GM15510 (cell line): ENCODE data around the gene PRRX2.

Experiments
- POLR2A ChIP-seq: IDR thresholded peaks from 3 replicates; pipeline ENCODE4 v1.6.1; 2011; ENCODE audit warnings: borderline replicate concordance; ENCODE audit not compliant: insufficient read length; ENCODE audit errors: extremely low read depth

PRRX2 gene

DNA sequence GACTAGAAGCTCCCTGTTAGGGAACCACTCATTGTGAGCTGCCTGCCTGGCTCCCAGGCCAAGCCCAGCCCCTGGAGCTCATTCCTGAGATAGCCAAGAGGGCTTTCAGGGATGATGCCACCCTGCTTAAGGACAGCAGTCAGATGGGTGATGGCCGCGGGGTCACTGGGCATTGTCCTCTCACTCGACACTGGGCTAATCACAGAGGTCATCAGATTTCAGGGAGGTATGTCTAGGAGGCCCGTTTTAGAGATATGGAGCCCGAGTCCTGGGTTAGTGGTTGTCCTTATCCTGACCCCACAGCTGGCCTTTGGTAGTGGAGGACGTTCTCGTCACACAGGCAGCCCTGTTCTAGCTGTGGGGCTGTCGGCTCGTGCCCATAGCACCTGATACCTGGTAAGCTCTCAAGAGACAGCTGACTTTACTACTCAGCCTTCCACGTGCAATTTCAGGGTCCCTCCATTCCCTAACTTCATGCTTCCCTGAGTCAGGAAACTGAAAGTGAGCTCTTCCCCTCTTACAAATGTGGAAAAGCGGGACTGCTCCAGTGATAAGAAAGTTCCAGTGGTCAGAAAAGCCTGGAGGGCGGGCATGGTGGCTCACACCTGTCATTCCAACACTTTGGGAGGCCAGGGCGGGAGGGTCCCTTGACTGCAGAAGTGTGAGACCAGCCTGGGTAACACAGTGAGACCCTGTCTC is 94.5 kb downstream of the PRRX2 start:
- no peak for TF ChIP-seq POLR2A

DNA sequence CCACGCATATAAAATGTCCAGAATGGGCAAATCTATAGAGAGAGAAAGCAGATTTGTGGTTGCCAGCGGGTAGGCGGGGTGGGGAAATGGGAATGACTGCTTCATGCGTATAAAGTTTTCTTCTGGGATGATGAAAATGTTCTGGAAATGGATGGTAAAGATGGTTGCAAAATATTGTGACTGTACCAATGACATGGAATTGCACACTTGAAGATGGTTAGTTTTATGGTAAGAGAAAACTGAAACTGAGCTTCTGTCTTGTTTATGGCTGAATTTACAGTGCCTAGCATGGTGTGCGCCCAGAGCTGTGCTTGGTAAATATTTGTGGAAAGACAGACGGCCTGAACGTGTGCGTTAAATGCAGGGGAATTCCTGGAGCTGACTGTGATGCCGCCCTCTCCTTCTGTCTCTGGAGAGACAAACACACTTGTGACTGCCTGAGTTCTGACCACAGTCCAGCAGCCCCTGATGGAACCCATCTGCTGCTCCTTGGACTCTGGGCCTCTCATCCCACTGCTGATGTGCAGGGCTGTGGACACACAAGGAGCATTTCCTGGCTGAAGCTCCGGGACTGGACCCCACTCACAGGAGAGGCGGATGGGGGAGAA is 96.0 kb downstream of the PRRX2 start:
- TF ChIP-seq POLR2A: no peak

DNA sequence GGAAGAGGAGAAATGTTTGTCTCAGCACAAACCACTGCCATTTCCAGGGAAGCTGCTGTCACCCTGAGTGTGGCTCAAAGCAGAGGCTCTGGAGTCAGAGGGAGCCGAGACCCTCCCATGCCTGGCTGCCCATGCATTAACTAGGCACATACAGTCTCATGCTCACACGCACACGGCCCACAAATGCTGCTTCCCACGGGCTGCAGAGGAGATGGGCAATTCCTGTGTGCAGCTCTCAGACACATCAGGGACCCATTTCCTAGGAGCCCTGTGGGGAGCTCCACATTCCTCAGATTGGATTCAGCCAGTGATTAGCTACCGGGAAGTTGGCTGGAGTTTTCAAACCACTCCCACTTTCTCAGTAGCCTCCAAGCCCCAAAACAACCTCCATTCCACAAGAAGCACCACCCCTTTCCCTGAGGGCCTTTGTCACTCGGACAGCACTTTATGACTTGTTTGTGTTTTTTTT is 96.5 kb downstream of the PRRX2 start:
- no peak for TF ChIP-seq POLR2A

DNA sequence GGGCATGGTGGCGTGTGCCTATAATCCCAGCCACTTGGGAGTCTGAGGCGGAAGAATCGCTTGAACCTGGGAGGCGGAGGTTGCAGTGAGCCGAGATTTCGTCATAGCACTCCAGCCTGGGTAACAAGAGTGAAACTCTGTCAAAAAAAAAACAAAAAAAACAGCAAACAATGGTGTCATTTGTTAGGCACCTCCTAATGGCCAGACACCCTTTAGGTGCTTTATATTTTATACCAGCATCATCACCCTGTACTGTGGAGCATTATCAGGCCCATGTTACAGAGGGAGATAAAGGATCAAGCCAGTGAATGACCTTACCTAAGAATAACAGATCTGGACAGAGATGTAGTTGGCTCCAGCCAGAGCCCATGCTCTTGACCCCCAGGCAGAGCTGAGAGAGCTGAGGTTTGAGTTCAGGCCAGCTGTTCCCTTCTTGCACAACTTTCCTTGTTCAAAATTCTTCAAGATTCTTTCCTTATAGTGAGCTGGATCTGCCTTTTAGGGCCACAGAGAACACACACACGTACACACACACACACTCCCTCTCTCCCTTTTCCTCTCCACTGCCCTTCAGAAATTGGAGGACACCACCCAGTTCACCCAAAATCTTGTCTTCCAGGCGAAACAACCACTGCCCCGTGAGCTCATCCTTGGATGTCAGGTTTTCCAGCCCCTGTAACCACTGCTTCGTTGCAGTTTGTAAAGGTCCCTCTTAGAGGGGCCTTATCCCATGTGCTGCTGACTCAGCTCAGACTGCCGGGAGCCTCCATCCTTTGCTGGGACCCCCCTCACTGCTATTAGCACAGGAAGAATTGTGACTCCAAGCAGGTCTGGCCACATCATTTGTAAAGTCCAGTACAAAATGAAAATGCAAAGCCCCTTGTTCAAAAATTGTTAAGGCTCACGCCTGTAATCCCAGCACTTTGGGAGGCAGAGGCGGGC is 97.8 kb downstream of the PRRX2 start:
- TF ChIP-seq POLR2A: no peak

DNA sequence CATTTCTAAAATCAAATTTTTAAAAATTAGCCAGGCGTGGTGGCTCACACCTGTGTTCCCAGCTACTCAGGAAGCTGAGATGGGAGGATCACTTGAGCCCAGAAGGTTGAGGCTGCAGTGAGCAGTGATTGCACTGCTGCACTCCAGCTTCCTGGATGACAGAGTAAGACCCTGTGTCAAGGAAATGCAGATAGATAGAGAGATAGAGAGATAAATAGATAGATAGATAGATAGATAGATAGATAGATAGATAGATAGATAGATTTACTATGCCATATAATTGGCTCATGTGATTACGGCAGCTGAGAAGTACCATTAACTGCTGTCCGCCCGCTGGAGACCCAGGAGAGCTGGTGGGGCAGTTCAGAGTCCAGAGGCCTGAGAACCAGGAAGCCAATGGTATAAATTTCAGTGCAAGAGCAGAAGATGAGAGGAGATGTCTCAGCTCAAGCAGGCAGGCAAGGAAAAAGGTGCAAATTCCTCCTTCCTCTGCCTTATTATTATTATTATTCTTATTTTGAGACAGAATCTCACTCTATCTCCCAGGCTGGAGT is 100.4 kb downstream of the PRRX2 start:
- no peak for TF ChIP-seq POLR2A

DNA sequence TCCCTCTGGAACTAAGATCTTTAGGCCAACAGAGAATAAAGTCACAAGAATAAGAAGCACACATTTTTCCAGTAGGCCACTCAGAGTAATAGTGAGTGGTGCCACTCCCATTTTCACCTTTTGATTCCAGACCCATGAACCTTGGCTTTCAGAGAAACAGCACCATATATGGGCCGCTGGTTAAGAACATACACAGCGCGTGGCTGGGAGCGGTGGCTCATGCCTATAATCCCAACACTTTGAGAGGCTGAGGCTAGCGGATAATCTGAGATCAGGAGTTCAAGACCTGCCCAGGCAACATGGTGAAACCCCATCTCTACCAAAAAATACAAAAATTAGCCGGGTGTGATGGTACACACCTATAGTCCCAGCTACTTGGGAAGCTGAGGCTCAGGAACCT is 103.0 kb downstream of the PRRX2 start:
- TF ChIP-seq POLR2A: no peak

DNA sequence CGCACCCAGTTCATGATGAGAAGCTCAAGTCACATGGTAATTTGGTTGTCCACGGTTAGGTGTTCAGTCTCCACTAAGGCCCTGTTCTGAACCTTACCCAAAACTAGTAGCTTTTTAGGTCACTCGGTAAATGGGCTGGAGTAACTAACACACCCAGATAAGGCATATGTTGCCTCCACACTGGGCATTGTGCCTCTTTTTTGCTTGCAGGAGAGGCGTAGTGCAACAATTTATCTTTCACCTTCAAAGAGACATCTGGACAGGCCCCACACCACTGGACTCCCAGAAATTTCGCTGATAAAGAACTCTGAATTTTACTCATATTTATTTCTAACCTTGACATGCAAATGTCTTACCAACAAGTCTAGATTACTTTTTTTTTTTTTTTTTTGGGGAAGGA is 104.2 kb downstream of the PRRX2 start:
- TF ChIP-seq POLR2A: no peak

DNA sequence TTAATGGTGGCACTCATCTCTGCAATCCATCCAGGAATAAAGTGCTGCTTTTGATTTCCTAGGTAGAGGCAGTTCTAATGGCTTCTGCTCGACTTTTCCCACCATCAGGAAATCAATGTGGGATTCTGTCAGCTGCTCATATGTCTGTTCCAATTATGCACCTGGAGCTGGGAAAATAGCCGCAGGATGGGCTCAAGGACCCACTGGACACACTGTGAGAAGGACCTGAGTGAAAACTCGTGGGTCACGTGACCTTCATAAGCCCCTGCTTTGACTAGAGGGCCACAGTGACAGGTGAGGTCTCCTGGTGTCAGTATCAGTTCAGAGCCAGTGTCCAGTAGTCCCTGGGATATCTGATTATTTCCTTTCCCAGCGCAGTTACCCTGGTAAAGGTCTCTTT is 105.3 kb downstream of the PRRX2 start:
- TF ChIP-seq POLR2A: no peak
